K562 (cell line): ENCODE data around the gene RBM17. TPM values are rescaled to one million over a fixed set of nuclear protein-coding genes. Genes with fewer than 3 reads are reported as not detected.
A peak's percentile ranks its signal among the peaks of the same experiment; 100 is the strongest.

ENCODE experiments used
- FOXO4 ChIP-seq: fragments of 450-650 bp; formaldehyde crosslinking; IDR thresholded peaks from 2 replicates; pipeline ENCODE4 v1.4.0; 2020; ENCODE audit warnings: mild to moderate bottlenecking, moderate library complexity
- GTF2E2 ChIP-seq: fragments of 200-800 bp; sonication (Bioruptor generic); IDR thresholded peaks from 2 replicates; pipeline ENCODE4 v1.6.1; 2016; ENCODE audit warnings: missing genetic modification characterization, missing compliant biosample characterization
- HDAC6 ChIP-seq: IDR thresholded peaks from 2 replicates; pipeline ENCODE4 v1.6.1; 2012; ENCODE audit warnings: low read depth, mild to moderate bottlenecking, control low read depth, inconsistent platforms, low read length, moderate library complexity
- MED1 ChIP-seq: sonication (generic); formaldehyde crosslinking; IDR thresholded peaks from 2 replicates; pipeline ENCODE4 v1.8.1; 2023; ENCODE audit warnings: missing genetic modification reagents, borderline replicate concordance
- POLR2B ChIP-seq: fragments of 450-650 bp; IDR thresholded peaks from 2 replicates; pipeline ENCODE4 v1.6.1; 2018; ENCODE audit warnings: low read depth; ENCODE audit not compliant: partially characterized antibody
- SAFB2 ChIP-seq: fragments of 200-400 bp; formaldehyde crosslinking; IDR thresholded peaks from 2 replicates; pipeline ENCODE4 v1.6.1; 2018; ENCODE audit warnings: borderline replicate concordance, low read length, low read depth, moderate library complexity; ENCODE audit not compliant: severe bottlenecking
- SNRNP70 ChIP-seq: fragments of 200-400 bp; formaldehyde crosslinking; optimal IDR thresholded peaks from 2 replicates; pipeline ENCODE3; 2017; ENCODE audit warnings: low read depth, low read length
- ZBTB26 ChIP-seq: fragments of 450-650 bp; formaldehyde crosslinking; IDR thresholded peaks from 2 replicates; pipeline ENCODE4 v1.4.0; 2022; ENCODE audit warnings: missing genetic modification characterization
- ZNF121 ChIP-seq: sonication (generic); formaldehyde crosslinking; conservative IDR thresholded peaks from 2 replicates; pipeline ENCODE4 v1.8.0; 2022; ENCODE audit warnings: missing genetic modification reagents
- ZNF143 ChIP-seq: sonication (generic); formaldehyde crosslinking; IDR thresholded peaks from 2 replicates; pipeline ENCODE4 v1.9.0; 2022; ENCODE audit warnings: mild to moderate bottlenecking, missing genetic modification reagents
- ZNF696 ChIP-seq: fragments of 250-450 bp; sonication (Bioruptor Pico); conservative IDR thresholded peaks from 2 replicates; pipeline ENCODE4 v1.4.0; 2020; ENCODE audit warnings: mild to moderate bottlenecking, moderate library complexity
- polyA plus RNA-seq, 8 experiments: library from polyadenylated mRNA; depleted of rRNA in 4 of 8; stranded (reverse) in 5 of 8; unstranded in 3 of 8; fragments of >200 nt; fragmentation: Nextera tagmentation in 2 of 8; fragmentation: Illumina TruSeq in 1 of 8; extraction: Ambion mirVana in 2 of 8; extraction: Trizol in 1 of 8; gene quantifications; 2 replicates each; pipeline versions ENCODE4 v1.2.1 to v1.2.3, GENCODE V29; 2011 to 2014; ENCODE audit warnings: inconsistent platforms in 1 of 8, missing spikeins in 1 of 8
- total RNA-seq, 7 experiments: library from RNA; depleted of rRNA in 6 of 7; stranded (reverse); fragments of >200 nt in 6 of 7; fragmentation: Illumina TruSeq in 2 of 7; extraction: Trizol in 2 of 7; gene quantifications; 2 replicates each; pipeline versions ENCODE4 v1.2.1 to v1.2.3, GENCODE V29; 2011 to 2021; ENCODE audit warnings: low replicate concordance in 1 of 7
- TF ChIP-seq, protein P1 (sequence below): fragments of 450-650 bp; conservative IDR thresholded peaks from 2 replicates; pipeline ENCODE4 v1.6.1; 2016; ENCODE audit warnings: missing genetic modification characterization, low read depth, mild to moderate bottlenecking, control low read depth, missing compliant biosample characterization
- TF ChIP-seq, protein P2 (sequence below): fragments of 450-650 bp; IDR thresholded peaks from 2 replicates; pipeline ENCODE4 v1.7.1; 2018; ENCODE audit warnings: mild to moderate bottlenecking, low read depth; ENCODE audit not compliant: partially characterized antibody
- TF ChIP-seq, protein P3 (sequence below): IDR thresholded peaks from 3 replicates; pipeline ENCODE4 v1.6.1; 2011; ENCODE audit warnings: borderline replicate concordance, mild to moderate bottlenecking, moderate library complexity; ENCODE audit not compliant: insufficient read length; ENCODE audit errors: extremely low read depth

Gene RBM17
- total and polyA plus RNA-seq, 9 of the 15 experiments (the other 6 are each of a cell fraction or from before 2014, with no cell fraction given), result 23.6 to 217 (median 124) TPM

DNA sequence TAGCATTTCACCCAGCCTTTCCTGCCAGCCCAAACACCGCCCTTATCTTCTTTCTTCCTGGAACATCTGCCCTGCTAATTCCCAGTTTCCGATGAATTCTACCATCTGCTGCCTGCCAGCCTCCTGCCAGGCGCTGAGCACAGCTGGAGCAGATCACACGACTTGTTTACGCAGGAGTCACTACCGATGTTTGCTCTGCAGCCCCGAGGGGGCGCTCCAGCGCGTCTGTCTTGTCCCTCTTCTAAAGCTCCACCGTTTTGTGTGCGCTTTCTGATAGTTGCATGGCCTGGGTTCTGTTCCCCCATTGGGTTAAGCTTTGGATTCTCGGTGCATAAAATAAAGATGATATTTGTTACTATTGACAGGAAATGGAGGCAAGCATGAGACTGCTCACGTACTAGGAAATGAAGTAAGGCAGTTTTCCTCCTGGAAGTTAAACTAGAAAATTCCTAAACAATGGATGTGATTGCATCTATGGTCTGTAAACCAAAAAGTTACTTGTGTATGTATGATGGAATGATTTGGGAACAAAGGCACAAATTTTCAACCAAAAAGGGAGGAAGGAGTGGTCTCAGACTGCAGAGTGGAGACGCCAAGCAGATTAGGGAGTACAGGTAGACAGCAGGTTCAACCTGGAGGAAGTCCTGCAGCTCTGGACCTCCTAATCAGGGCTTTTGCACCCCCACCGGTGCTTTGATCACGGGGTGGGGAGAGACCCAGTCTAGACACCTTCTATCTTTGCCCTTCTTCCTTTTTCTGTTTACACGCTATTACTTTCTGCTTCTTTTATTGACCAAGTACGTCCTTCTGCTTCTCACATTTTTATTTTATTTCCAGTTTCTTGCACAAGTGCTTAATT lies 2.2 kb upstream of the RBM17 start (continued):
- TF ChIP-seq, protein P1, sequence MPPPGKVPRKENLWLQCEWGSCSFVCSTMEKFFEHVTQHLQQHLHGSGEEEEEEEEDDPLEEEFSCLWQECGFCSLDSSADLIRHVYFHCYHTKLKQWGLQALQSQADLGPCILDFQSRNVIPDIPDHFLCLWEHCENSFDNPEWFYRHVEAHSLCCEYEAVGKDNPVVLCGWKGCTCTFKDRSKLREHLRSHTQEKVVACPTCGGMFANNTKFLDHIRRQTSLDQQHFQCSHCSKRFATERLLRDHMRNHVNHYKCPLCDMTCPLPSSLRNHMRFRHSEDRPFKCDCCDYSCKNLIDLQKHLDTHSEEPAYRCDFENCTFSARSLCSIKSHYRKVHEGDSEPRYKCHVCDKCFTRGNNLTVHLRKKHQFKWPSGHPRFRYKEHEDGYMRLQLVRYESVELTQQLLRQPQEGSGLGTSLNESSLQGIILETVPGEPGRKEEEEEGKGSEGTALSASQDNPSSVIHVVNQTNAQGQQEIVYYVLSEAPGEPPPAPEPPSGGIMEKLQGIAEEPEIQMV, result no peak
- no peak for TF ChIP-seq POLR2B
- no peak for TF ChIP-seq FOXO4 (CRISPR knock-in tag)
- TF ChIP-seq ZBTB26 (CRISPR knock-in tag), result no peak
- TF ChIP-seq, protein P2, sequence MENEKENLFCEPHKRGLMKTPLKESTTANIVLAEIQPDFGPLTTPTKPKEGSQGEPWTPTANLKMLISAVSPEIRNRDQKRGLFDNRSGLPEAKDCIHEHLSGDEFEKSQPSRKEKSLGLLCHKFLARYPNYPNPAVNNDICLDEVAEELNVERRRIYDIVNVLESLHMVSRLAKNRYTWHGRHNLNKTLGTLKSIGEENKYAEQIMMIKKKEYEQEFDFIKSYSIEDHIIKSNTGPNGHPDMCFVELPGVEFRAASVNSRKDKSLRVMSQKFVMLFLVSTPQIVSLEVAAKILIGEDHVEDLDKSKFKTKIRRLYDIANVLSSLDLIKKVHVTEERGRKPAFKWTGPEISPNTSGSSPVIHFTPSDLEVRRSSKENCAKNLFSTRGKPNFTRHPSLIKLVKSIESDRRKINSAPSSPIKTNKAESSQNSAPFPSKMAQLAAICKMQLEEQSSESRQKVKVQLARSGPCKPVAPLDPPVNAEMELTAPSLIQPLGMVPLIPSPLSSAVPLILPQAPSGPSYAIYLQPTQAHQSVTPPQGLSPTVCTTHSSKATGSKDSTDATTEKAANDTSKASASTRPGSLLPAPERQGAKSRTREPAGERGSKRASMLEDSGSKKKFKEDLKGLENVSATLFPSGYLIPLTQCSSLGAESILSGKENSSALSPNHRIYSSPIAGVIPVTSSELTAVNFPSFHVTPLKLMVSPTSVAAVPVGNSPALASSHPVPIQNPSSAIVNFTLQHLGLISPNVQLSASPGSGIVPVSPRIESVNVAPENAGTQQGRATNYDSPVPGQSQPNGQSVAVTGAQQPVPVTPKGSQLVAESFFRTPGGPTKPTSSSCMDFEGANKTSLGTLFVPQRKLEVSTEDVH, result no peak
- 0 out of 2 replicates have a peak, but pooled peaks have one; percentile 17 for TF ChIP-seq ZNF143 (CRISPR knock-in tag)
- no peak for TF ChIP-seq SAFB2
- TF ChIP-seq ZNF121, result no peak
- TF ChIP-seq HDAC6, result no peak
- TF ChIP-seq ZNF696 (CRISPR knock-in tag), result no peak
- TF ChIP-seq MED1 (CRISPR knock-in tag), result no peak
- TF ChIP-seq SNRNP70, result no peak
- TF ChIP-seq, protein P3, sequence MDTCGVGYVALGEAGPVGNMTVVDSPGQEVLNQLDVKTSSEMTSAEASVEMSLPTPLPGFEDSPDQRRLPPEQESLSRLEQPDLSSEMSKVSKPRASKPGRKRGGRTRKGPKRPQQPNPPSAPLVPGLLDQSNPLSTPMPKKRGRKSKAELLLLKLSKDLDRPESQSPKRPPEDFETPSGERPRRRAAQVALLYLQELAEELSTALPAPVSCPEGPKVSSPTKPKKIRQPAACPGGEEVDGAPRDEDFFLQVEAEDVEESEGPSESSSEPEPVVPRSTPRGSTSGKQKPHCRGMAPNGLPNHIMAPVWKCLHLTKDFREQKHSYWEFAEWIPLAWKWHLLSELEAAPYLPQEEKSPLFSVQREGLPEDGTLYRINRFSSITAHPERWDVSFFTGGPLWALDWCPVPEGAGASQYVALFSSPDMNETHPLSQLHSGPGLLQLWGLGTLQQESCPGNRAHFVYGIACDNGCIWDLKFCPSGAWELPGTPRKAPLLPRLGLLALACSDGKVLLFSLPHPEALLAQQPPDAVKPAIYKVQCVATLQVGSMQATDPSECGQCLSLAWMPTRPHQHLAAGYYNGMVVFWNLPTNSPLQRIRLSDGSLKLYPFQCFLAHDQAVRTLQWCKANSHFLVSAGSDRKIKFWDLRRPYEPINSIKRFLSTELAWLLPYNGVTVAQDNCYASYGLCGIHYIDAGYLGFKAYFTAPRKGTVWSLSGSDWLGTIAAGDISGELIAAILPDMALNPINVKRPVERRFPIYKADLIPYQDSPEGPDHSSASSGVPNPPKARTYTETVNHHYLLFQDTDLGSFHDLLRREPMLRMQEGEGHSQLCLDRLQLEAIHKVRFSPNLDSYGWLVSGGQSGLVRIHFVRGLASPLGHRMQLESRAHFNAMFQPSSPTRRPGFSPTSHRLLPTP, result no peak
- TF ChIP-seq GTF2E2 (tag), result no peak
